Naive B cell (primary cell): ENCODE measurements around the gene GBP3. TPM values are rescaled to one million over a fixed set of nuclear protein-coding genes. Genes with fewer than 3 reads are reported as not detected.
"Not testable (repeated sequence)": the region's sequence is repeated elsewhere in the genome, so short reads cannot be mapped to it uniquely, and the experiment has no call there.

Experiments
- ATAC-seq, 2 donors: fragments of 150-1000 bp; cut with Tn5 transposase; 2 replicates each; pipeline ENCODE4 v1.10.0; 2021; ENCODE audit warnings: low read depth in 2 of 2, mild to moderate bottlenecking in 2 of 2, moderate library complexity in 2 of 2
- DNase-seq: peaks from one replicate; pipeline ENCODE4 v3.0.0; 2022
- H3K27ac Mint-ChIP-seq, 6 donors: one replicate each; pipeline ENCODE4 v1.8.0; 2020 to 2022; ENCODE audit warnings: mild to moderate bottlenecking in 6 of 6, mixed read lengths in 6 of 6, moderate library complexity in 5 of 6, inconsistent platforms in 2 of 6
- H3K27me3 Mint-ChIP-seq, 3 donors: one replicate each; pipeline ENCODE4 v1.8.0; 2021 to 2022; ENCODE audit warnings: mixed read lengths in 3 of 3, mild to moderate bottlenecking in 1 of 3
- H3K36me3 Mint-ChIP-seq, 2 donors: one replicate each; pipeline ENCODE4 v1.8.0; 2020 to 2022; ENCODE audit warnings: mixed read lengths in 2 of 2, inconsistent platforms in 1 of 2, mild to moderate bottlenecking in 1 of 2
- H3K4me1 Mint-ChIP-seq, 3 donors: one replicate each; pipeline ENCODE4 v1.8.0; 2020 to 2022; ENCODE audit warnings: mixed read lengths in 3 of 3, inconsistent platforms in 1 of 3, mild to moderate bottlenecking in 1 of 3, moderate library complexity in 1 of 3
- H3K4me3 Mint-ChIP-seq, 8 donors: one replicate each; pipeline ENCODE4 v1.8.0; 2020 to 2022; ENCODE audit warnings: mild to moderate bottlenecking in 8 of 8, mixed read lengths in 8 of 8, moderate library complexity in 8 of 8, inconsistent platforms in 2 of 8
- H3K9me3 Mint-ChIP-seq, 7 donors: one replicate each; pipeline ENCODE4 v1.8.0; 2020 to 2022; ENCODE audit warnings: mixed read lengths in 7 of 7, mild to moderate bottlenecking in 5 of 7, inconsistent platforms in 2 of 7, moderate library complexity in 1 of 7
- polyA plus RNA-seq, 6 donors: library from polyadenylated mRNA; unstranded; fragments of 300-500 nt; fragmentation: Illumina TruSeq; gene quantifications; one replicate each; pipeline ENCODE4 v1.2.3, GENCODE V29; 2021; ENCODE audit warnings: low read depth in 6 of 6

Gene GBP3
- polyA plus RNA-seq, 6 donors from 2014 or later = 4.3 to 8.5 (median 5.7) TPM

DNA sequence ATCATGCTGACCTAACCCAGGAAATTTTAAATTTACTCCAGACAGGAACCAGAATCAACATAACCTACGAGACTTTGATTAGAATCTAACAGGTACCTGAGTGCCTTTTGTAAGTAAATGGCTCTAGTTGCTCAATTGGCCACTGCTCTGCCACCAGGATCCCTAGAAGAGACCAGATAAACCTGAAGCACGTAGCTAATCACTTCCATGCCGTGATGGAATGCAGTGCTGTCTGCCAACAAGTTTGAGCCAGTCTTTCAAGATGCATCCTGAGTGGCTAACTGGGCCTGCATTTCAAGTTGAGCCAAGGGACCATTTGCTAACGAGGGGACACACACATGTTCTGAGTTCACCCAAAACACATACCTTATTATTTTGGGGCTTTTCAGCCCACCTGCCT is 26.5 kb upstream of the GBP3 start:
- H3K27me3 Mint-ChIP-seq, H3K27ac Mint-ChIP-seq, H3K4me3 Mint-ChIP-seq, DNase-seq, ATAC-seq, H3K4me1 Mint-ChIP-seq, H3K9me3 Mint-ChIP-seq: not testable (repeated sequence)
- H3K36me3 Mint-ChIP-seq = peaks cover 6 to 14% of the 10 kb centered on the region in 2 donors

DNA sequence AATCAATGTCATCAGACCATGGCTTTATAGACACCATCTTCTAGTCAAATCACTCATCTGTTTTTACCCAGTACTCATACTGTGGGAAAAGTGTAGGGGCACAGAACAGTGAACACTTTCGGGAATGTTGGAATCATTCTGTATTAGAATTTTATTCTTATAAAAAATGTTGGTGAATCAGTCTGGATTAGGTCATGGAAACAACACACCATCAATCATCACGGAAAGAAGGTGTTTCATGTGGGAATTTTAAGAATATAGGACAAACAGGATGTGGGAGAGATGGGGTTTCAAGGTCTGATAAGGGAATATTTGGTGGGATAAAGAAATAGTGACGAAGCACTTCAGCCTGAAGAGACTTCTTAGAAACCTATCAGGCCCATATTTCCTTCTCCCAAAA is 25.1 kb upstream of the GBP3 start:
- Mint-ChIP-seq H3K27ac (no peak overlapping the region), H3K4me1 (no peaks in the 10 kb centered on the region), H3K36me3 (peaks cover 5 to 7% of the 10 kb centered on the region in 2 donors), H3K9me3 (peaks cover 0 to 9% (median 4%) of the 10 kb centered on the region in 7 donors), H3K27me3 (no peaks in the 10 kb centered on the region), H3K4me3 (no peak overlapping the region)
- ATAC-seq = no peak
- no peak for DNase-seq

DNA sequence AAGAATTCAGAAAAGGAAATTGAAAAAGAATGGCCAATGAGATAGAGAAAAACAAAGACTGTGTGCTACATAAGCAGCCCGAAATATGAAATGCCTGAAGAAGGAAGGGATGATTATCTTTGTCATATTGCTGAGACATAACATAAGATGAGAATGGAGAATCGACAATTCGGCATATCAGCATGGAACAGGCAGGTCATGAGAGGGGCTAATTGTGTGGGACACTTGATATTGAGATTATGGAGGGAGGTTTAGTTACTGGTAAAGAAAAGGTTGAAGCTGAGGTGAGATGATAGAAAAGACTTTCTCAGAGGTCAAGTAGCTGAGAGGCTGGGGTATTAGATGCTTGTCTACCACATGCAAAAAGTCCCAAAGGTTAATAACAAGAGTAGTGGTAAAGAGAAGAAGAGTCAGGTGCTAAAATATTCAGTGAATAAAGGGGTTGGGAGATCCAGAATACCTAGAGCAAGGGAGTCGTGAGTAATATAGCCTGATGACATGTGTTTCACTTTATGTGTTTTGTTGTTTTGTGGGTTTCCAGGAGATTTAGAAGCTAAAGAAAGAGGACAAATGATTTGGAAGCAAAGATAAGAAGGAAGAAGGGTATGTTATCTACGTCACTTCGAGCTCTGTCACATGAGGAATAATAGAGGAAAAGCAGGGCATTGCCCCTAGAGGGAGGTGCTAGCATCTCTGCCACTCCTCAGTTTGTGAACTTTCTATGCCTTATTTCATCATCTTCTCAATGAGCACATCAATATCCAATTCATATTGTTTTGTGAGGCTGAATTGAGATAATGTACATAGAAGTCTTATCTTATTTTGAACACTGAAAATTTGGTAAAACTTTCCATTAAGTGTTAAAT is 23.9 kb upstream of the GBP3 start:
- H3K27ac Mint-ChIP-seq, H3K27me3 Mint-ChIP-seq, H3K36me3 Mint-ChIP-seq, H3K4me3 Mint-ChIP-seq, ATAC-seq, H3K4me1 Mint-ChIP-seq, DNase-seq: not testable (repeated sequence)
- H3K9me3 Mint-ChIP-seq = peaks cover 0 to 12% (median 5%) of the 10 kb centered on the region in 7 donors

DNA sequence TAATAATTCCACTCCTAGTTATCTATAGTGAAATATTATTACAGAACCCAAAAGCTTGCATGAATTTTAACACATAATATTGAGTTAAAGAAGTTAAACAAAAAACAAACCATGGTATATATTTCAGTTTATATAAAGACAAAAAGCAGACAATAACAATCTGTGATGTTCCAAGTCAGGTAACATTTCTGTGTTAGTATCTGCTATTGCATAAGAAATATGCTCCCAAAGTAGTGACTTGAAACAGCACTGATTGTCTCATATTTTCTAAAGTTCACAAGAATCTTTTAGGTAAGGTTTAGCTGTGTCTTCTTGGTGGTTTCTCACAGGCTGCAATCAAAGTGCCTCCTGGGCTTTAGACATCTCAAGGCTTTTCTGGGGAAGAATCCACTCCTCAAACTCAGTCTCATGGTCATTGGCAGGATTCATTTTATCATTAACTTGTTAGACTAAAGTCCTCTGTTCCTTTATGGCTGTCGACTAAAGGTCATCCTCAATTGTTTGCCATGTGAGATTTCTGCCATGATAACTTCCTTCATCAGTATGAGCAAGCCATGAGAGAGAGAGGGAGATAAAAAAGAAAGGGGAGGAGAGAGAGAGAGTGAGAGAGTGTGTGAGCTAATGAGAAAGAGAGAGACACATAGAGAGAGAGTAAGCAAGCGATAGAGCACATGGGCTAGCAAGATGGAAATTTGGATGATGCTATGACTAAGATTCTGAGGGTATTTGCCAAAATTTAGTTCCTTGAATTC is 22.5 kb upstream of the GBP3 start:
- Mint-ChIP-seq H3K4me3 (no peak overlapping the region), H3K4me1 (peaks cover 0 to 4% (median 2%) of the 10 kb centered on the region in 3 donors), H3K27ac (no peak overlapping the region), H3K27me3 (no peaks in the 10 kb centered on the region), H3K9me3 (peaks cover 0 to 16% (median 5%) of the 10 kb centered on the region in 7 donors), H3K36me3 (peaks cover 4 to 8% of the 10 kb centered on the region in 2 donors)
- ATAC-seq (no peak), DNase-seq (no peak)

DNA sequence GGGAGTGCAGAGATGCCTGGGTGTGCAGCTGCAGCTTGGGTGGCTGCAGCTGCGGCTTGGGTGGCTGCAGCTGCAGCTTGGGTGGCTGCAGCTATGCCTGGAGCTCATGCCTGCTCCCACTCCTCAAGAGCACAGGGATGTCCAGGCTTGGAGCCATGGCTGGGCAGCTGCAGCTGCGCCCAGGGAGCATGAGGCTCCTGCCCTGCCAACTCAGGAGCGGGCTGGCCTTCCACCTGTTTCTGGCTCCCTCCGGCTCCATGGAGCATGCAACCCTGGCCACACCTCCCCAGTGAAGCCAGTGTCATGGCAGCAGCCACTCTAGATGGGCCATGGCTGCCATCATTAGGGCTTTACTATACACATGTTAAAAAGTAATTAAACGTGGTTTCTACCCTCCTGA is 21.3 kb upstream of the GBP3 start:
- H3K27ac Mint-ChIP-seq = no peak overlapping the region
- H3K36me3 Mint-ChIP-seq = peaks cover 4 to 8% of the 10 kb centered on the region in 2 donors
- ATAC-seq (no peak), DNase-seq (no peak)
- H3K4me3 Mint-ChIP-seq = no peak overlapping the region
- no peaks in the 10 kb centered on the region for H3K27me3 Mint-ChIP-seq
- H3K9me3 Mint-ChIP-seq = peaks cover 0 to 16% (median 5%) of the 10 kb centered on the region in 7 donors
- peaks cover 0 to 8% (median 5%) of the 10 kb centered on the region in 3 donors for H3K4me1 Mint-ChIP-seq

DNA sequence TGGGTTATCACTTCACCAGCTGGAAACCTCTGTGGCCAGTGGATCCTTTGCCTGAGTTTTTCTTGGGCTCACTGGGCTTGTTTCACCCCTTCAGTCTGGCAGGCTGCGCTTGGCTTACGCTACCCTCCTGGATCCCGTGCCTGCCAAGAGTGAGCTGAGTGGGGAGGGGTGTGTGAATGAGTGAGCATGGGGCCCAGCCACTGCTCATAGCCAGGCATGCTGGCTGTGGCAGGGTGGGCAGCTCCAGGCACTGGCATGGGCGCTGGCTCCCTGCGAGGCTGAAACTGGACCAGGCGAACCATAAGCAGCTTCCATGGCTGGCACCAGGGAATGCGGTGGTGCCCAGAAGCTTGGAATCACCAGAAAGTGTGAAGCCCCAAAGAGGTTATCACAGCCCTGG is 19.8 kb upstream of the GBP3 start:
- H3K4me1 Mint-ChIP-seq = peaks cover 0 to 8% (median 5%) of the 10 kb centered on the region in 3 donors
- H3K27ac Mint-ChIP-seq = no peak overlapping the region
- no peak for ATAC-seq
- peaks cover 0 to 16% (median 5%) of the 10 kb centered on the region in 7 donors for H3K9me3 Mint-ChIP-seq
- no peaks in the 10 kb centered on the region for H3K27me3 Mint-ChIP-seq
- peaks cover 0 to 8% of the 10 kb centered on the region in 2 donors for H3K36me3 Mint-ChIP-seq
- no peak overlapping the region for H3K4me3 Mint-ChIP-seq
- no peak for DNase-seq

DNA sequence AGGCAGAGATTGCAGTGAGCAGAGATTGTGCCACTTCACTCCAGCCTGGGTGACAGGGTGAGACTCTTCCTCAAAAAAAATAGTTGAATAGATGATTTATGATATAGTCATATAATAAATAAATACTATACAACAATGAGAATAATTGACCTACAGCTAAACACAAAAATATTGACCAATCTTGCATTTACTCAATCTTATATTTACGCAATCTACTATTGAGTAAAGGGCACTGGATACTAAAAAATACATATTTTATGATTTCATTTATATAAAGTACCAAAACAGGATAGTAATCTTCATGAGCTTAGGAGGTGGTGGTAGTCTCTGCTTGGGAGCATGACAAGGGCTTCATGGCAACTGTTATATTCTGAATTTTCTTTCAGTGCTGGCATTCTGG is 19.1 kb upstream of the GBP3 start:
- Mint-ChIP-seq H3K4me1 (peaks cover 0 to 9% (median 8%) of the 10 kb centered on the region in 3 donors), H3K36me3 (peaks cover 0 to 8% of the 10 kb centered on the region in 2 donors), H3K27ac (no peak overlapping the region), H3K27me3 (no peaks in the 10 kb centered on the region), H3K4me3 (no peak overlapping the region), H3K9me3 (peaks cover 0 to 16% (median 5%) of the 10 kb centered on the region in 7 donors)
- ATAC-seq = no peak
- no peak for DNase-seq

DNA sequence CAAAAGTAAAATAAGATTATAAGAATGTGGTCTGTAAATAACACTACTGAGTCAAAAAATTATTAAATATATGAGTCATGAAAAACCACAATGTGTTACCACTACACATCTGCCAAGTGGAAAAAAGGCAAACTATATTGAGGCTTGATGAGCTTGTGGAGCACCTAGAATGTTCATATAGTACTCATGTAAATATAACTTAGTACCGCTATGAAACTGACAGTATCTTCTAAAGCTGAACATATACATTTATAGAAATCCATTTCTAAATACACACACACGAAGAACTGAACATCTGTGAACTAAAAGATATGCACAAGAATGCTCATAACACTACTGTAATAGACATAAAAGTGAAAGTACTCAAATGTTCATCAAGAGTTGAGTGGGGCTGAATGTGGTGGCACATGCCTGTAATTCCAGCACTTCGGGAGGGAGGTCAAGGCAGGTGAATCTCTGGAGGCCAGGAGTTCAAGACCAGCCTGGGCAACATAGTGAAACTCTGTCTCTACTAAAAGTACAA is 18.5 kb upstream of the GBP3 start:
- ATAC-seq (no peak), DNase-seq (no peak)
- H3K4me3 Mint-ChIP-seq = no peak overlapping the region
- H3K9me3 Mint-ChIP-seq = peaks cover 0 to 16% (median 5%) of the 10 kb centered on the region in 7 donors
- H3K4me1 Mint-ChIP-seq = peaks cover 0 to 9% (median 8%) of the 10 kb centered on the region in 3 donors
- H3K36me3 Mint-ChIP-seq = peaks cover 0 to 8% of the 10 kb centered on the region in 2 donors
- no peak overlapping the region for H3K27ac Mint-ChIP-seq
- H3K27me3 Mint-ChIP-seq = no peaks in the 10 kb centered on the region

DNA sequence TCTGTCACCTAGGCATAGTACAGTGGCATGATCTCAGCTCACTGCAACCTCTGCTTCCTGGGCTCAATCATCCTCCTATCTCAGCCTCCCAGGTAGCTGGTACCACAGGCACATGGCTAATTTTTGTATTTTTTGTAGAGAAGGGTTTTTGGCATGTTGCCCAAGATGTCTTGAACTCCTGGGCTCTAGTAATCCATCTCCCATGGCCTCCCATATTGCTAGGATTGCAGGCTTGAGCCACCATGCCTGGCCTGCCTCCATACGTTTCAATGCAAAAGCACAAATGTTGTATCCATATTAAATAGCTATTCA is 17.6 kb upstream of the GBP3 start:
- peak overlapping the region in 3 of 8 donors; percentile 13 to 47 (median 36) for H3K4me3 Mint-ChIP-seq
- peaks cover 0 to 16% (median 5%) of the 10 kb centered on the region in 7 donors for H3K9me3 Mint-ChIP-seq
- H3K27me3 Mint-ChIP-seq = no peaks in the 10 kb centered on the region
- no peak for ATAC-seq
- peaks cover 0 to 9% (median 8%) of the 10 kb centered on the region in 3 donors for H3K4me1 Mint-ChIP-seq
- peaks cover 0 to 8% of the 10 kb centered on the region in 2 donors for H3K36me3 Mint-ChIP-seq
- no peak for DNase-seq
- H3K27ac Mint-ChIP-seq = peak overlapping the region in 1 of 6 donors; percentile 8

DNA sequence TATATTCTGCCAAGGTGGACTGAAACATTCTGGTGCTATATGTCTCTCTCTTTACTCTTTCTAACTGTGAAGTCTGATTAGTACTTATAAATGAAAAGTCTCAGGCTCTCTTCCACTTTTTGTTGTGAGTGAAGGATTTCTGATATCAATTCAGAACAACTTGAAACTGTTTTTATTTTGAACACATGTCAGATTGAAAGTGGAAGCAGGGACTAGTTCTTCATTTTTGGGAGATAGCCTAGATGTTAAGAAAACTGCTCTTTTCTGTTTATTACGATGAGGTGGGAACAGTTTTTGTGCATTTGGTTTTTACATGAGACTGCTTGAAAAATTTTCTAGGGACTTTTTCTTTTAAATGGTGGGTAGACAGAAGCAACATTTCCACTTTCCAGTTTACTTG is 14.5 kb upstream of the GBP3 start:
- H3K4me3 Mint-ChIP-seq = peak overlapping the region in 1 of 8 donors; percentile 8
- DNase-seq (no peak), ATAC-seq (no peak)
- H3K36me3 Mint-ChIP-seq = no peaks in the 10 kb centered on the region
- peaks cover 0 to 7% (median 0%) of the 10 kb centered on the region in 7 donors for H3K9me3 Mint-ChIP-seq
- H3K27ac Mint-ChIP-seq = peak overlapping the region in 2 of 6 donors; percentile 2 to 10
- H3K27me3 Mint-ChIP-seq = no peaks in the 10 kb centered on the region
- peaks cover 0 to 14% (median 9%) of the 10 kb centered on the region in 3 donors for H3K4me1 Mint-ChIP-seq

DNA sequence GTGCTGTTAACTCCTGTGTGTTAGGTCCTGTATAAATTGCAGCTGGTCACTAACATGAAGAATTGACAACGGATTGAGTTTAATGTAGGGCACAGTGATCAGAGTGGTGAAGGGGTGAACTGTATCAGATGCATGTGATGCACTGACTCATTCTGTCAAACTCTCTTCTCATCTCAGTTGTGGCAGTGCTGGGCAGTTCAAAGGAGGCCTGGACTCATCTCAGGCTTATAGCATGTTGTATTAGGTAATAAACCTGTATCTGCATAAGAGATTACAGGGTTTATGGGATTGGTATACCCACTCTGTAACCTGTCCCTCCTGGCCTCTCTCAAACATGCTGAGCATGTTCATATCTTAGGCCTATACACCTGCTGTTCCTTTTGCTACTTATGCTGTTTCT is 12.4 kb upstream of the GBP3 start:
- Mint-ChIP-seq H3K27ac (no peak overlapping the region), H3K9me3 (peaks cover 0 to 7% (median 0%) of the 10 kb centered on the region in 7 donors), H3K4me1 (peaks cover 0 to 11% (median 5%) of the 10 kb centered on the region in 3 donors), H3K27me3 (no peaks in the 10 kb centered on the region), H3K4me3 (no peak overlapping the region), H3K36me3 (no peaks in the 10 kb centered on the region)
- DNase-seq (no peak), ATAC-seq (no peak)

DNA sequence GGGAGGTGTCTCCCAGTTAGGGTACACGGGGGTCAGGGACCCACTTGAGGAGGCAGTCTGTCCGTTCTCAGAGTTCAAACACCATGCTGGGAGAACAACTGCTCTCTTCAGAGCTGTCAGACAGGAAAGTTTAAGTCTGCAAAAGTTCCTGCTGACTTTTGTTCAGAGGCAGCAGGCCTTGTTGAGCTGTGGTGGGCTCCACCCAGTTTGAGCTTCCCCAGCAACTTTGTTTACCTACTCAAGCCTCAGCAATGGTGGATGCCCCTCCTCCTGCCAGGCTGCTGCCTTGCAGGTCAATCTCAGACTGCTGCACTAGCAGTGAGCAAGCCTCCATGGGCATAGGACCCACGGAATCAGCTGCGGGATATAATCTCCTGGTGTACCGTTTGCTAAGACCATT is 11.3 kb upstream of the GBP3 start:
- H3K27me3 Mint-ChIP-seq, H3K27ac Mint-ChIP-seq, DNase-seq, H3K9me3 Mint-ChIP-seq, H3K4me1 Mint-ChIP-seq, H3K4me3 Mint-ChIP-seq, H3K36me3 Mint-ChIP-seq, ATAC-seq: not testable (repeated sequence)

DNA sequence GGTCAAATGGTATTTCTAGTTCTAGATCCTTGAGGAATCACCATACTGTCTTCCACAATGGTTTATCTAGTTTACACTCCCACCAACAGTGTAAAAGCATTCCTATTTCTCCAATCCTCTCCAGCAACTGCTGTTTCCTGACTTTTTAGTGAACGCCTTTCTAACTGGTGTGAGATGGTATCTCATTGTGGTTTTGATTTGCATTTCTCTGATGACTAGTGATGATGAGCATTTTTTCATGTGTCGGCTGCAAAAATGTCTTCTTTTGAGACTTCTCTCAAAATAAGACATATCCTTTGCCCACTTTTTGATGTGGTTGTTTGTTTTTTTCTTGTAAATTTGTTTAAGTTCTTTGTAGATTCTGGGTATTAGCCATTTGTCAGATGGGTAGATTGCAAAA is 6.4 kb upstream of the GBP3 start:
- H3K36me3 Mint-ChIP-seq, DNase-seq, H3K27me3 Mint-ChIP-seq, H3K4me1 Mint-ChIP-seq, H3K4me3 Mint-ChIP-seq, ATAC-seq: not testable (repeated sequence)
- H3K27ac Mint-ChIP-seq = peak overlapping the region in 1 of 6 donors; percentile 44
- peaks cover 0 to 11% (median 3%) of the 10 kb centered on the region in 7 donors for H3K9me3 Mint-ChIP-seq
